DND-41 (cell line): ENCODE data around the gene MEGF11.

Experiments
- ATAC-seq: fragments of 200-7000 bp; cut with Tn5 transposase; 3 replicates; pipeline ENCODE4 v1.9.1; 2021; ENCODE audit warnings: low read depth; ENCODE audit not compliant: insufficient read depth
- DNase-seq: peaks from one replicate; pipeline ENCODE4 v3.0.0-alpha.2; 2020
- H2AFZ ChIP-seq: 2 replicates; pipeline ENCODE4 v1.6.0; 2012; ENCODE audit warnings: low read depth, low read length
- H3K27ac ChIP-seq: 2 replicates; pipeline ENCODE4 v1.5.1; 2012; ENCODE audit warnings: low read length, inconsistent platforms
- H3K27me3 ChIP-seq: fragments of 200-600 bp; sonication (generic); 2 replicates; pipeline ENCODE4 v1.6.0; 2012; ENCODE audit warnings: low read length, mild to moderate bottlenecking, inconsistent platforms; ENCODE audit not compliant: insufficient read depth, poor library complexity
- H3K36me3 ChIP-seq: 2 replicates; pipeline ENCODE4 v1.5.1; 2012; ENCODE audit warnings: low read length, inconsistent platforms; ENCODE audit not compliant: insufficient read depth
- H3K4me1 ChIP-seq: 2 replicates; pipeline ENCODE4 v1.5.1; 2012; ENCODE audit warnings: mild to moderate bottlenecking, low read length; ENCODE audit not compliant: insufficient read depth
- H3K4me2 ChIP-seq: 2 replicates; pipeline ENCODE4 v1.6.0; 2012; ENCODE audit warnings: mild to moderate bottlenecking, moderate library complexity, low read length, inconsistent platforms; ENCODE audit not compliant: insufficient read depth
- H3K4me3 ChIP-seq, 2 experiments: fragments of 200-600 bp in 1 of 2; shearing (Covaris generic) in 1 of 2; 2 replicates each; pipeline ENCODE4 v1.5.1; 2012 to 2016; ENCODE audit warnings: inconsistent platforms in 2 of 2, low read length in 2 of 2, mild to moderate bottlenecking in 2 of 2, low read depth in 1 of 2, moderate library complexity in 1 of 2
- H3K79me2 ChIP-seq: 2 replicates; pipeline ENCODE4 v1.6.0; 2012; ENCODE audit warnings: low read length, inconsistent platforms; ENCODE audit not compliant: insufficient read depth
- H3K9ac ChIP-seq: 2 replicates; pipeline ENCODE4 v1.6.0; 2012; ENCODE audit warnings: low read depth, mild to moderate bottlenecking, inconsistent platforms, low read length, moderate library complexity
- H3K9me3 ChIP-seq: 2 replicates; pipeline ENCODE4 v1.5.1; 2012; ENCODE audit warnings: low read length, moderate library complexity, mild to moderate bottlenecking, inconsistent platforms; ENCODE audit not compliant: insufficient read depth, severe bottlenecking
- H4K20me1 ChIP-seq: 2 replicates; pipeline ENCODE4 v1.6.0; 2012; ENCODE audit warnings: low read length; ENCODE audit not compliant: insufficient read depth
- EZH2 ChIP-seq: IDR thresholded peaks from 3 replicates; pipeline ENCODE4 v1.6.1; 2012; ENCODE audit warnings: borderline replicate concordance, low read depth, mild to moderate bottlenecking, moderate library complexity, low read length, inconsistent platforms; ENCODE audit not compliant: severe bottlenecking
- TF ChIP-seq, protein P1 (sequence below): IDR thresholded peaks from 2 replicates; pipeline ENCODE4 v1.5.1; 2012; ENCODE audit warnings: borderline replicate concordance, low read length, moderate library complexity, mild to moderate bottlenecking; ENCODE audit not compliant: poor library complexity, severe bottlenecking; ENCODE audit errors: extremely low read depth

Gene MEGF11

DNA sequence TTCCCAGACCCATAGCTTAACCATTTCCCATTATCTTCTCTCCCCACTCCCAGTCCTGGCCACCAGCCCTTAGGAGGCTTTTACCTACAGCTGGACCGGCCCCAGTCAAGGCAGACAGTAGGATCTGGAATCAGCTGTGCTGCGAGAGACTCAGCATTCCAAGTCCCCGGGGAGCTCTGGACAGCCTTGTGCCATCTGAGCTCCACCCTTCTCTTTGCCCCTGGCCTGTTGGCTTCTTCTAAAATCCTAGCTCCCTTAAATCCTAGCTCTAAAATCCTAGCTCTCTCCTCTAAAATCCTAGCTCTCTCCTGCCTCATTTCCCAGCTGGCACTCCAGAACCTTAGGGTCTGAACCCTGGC lies 21.3 kb downstream of the MEGF11 start:
- peaks cover 13% of the 10 kb centered on the region for H3K27me3 ChIP-seq
- no peak overlapping the region for H3K4me2 ChIP-seq
- H3K36me3 ChIP-seq = no peaks in the 10 kb centered on the region
- no peak overlapping the region for H2AFZ ChIP-seq
- H4K20me1 ChIP-seq = no peaks in the 10 kb centered on the region
- ATAC-seq (no peak), DNase-seq (no peak)
- no peaks in the 10 kb centered on the region for H3K79me2 ChIP-seq
- no peak overlapping the region for H3K4me3 ChIP-seq
- no peaks in the 10 kb centered on the region for H3K4me1 ChIP-seq
- H3K9me3 ChIP-seq = no peaks in the 10 kb centered on the region
- H3K27ac ChIP-seq = no peak overlapping the region
- H3K9ac ChIP-seq = no peak overlapping the region
- no peak for TF ChIP-seq EZH2
- TF ChIP-seq, protein P1, sequence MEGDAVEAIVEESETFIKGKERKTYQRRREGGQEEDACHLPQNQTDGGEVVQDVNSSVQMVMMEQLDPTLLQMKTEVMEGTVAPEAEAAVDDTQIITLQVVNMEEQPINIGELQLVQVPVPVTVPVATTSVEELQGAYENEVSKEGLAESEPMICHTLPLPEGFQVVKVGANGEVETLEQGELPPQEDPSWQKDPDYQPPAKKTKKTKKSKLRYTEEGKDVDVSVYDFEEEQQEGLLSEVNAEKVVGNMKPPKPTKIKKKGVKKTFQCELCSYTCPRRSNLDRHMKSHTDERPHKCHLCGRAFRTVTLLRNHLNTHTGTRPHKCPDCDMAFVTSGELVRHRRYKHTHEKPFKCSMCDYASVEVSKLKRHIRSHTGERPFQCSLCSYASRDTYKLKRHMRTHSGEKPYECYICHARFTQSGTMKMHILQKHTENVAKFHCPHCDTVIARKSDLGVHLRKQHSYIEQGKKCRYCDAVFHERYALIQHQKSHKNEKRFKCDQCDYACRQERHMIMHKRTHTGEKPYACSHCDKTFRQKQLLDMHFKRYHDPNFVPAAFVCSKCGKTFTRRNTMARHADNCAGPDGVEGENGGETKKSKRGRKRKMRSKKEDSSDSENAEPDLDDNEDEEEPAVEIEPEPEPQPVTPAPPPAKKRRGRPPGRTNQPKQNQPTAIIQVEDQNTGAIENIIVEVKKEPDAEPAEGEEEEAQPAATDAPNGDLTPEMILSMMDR = no peak

DNA sequence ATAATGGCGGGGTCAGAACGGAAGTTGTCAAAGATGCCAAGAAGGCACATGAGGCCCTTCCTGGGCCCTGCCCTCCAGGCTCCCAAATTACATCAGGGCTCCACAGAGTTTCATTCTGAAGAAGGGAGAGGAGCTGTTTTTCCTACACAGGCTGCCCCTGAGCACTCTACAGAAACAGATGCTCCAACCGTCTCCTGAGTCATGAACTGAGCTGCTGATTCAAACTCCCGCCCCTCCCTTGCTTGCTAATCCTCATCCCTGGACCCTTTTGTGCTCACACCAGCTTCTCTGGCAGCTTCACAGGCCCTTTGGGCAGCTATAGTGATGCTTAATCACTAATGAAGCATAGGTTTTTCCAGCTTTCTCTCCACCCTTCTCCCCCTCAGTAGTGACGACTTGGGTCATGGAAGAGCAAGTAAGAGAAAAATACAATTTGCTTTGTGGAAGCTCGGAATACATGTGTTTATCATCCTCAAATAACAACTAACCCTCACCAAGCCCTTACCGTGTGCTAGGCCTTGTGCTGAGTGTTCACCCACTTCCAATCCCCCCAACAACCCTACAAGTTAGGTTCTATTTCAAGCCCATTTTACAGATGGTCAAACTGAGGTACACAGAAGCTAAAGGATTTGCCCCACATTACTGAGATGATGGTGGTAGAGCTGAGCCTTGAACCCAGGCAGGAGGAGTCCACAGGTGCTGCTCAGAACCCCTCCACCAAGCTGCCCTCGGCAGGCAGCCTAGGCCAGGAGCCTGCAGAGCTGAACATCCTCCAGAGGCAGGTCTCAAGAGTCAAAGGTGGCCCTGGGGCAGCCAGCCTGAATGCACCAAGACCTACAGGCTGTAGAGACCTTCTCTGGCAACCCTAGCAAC lies 21.9 kb downstream of the MEGF11 start:
- H3K9me3 ChIP-seq = no peaks in the 10 kb centered on the region
- no peak for DNase-seq
- H3K36me3 ChIP-seq = no peaks in the 10 kb centered on the region
- no peaks in the 10 kb centered on the region for H3K79me2 ChIP-seq
- ATAC-seq = no peak
- no peak overlapping the region for H3K4me3 ChIP-seq
- no peak overlapping the region for H3K4me2 ChIP-seq
- H2AFZ ChIP-seq = no peak overlapping the region
- no peaks in the 10 kb centered on the region for H4K20me1 ChIP-seq
- H3K9ac ChIP-seq = no peak overlapping the region
- H3K27me3 ChIP-seq = peaks cover 13% of the 10 kb centered on the region
- no peaks in the 10 kb centered on the region for H3K4me1 ChIP-seq
- H3K27ac ChIP-seq = no peak overlapping the region
- TF ChIP-seq, protein P1 = no peak

DNA sequence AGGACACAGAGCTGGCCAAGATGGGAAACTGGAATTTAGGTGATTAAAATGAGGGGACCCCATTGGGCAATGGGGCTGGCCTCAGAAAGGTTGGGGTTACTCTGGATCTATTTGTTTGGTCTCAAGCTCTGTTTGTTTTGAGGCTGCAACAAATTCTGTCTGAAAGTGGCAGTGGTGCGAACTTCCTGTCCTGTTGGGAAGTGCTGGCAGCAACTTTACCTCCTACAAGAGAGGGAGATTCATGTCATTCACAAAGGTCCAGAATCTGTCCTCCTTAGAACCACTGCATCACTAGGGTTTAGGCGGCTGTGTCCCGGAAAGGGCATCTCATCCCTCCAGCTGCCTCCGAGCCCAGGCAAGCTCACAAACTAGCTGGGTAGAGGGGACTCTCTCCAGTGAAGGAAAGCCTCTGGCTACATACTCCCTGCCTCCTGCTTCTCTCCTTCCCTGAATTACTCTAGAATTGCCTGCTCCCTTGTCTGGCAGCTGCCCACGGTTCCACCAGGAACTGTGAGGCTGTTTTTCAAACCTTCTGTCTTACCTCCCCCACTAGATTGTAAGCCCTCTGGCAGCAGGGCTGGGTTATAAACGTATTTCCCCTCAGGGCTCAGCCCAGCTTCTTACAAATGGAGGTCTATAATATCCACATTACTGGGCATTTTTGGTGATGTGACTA lies 23.6 kb downstream of the MEGF11 start:
- Histone ChIP-seq H3K79me2 (no peaks in the 10 kb centered on the region), H3K4me3 (no peak overlapping the region), H3K27ac (no peak overlapping the region), H3K9me3 (no peaks in the 10 kb centered on the region), H4K20me1 (no peaks in the 10 kb centered on the region), H3K27me3 (peaks cover 9% of the 10 kb centered on the region), H2AFZ (no peak overlapping the region), H3K36me3 (no peaks in the 10 kb centered on the region), H3K4me2 (no peak overlapping the region), H3K9ac (no peak overlapping the region), H3K4me1 (no peaks in the 10 kb centered on the region)
- no peak for ATAC-seq
- no peak for DNase-seq
- TF ChIP-seq, protein P1 = no peak
- no peak for TF ChIP-seq EZH2
